22Rv1 (cell line): ENCODE data around the gene HBA2.

Experiments
- ZFX ChIP-seq: fragments of 450-650 bp; IDR thresholded peaks from 2 replicates; pipeline ENCODE4 v1.6.1; 2017; ENCODE audit warnings: antibody characterized with exemption, borderline replicate concordance
- TF ChIP-seq, protein P1 (sequence below): fragments of 450-650 bp; IDR thresholded peaks from 2 replicates; pipeline ENCODE4 v1.5.1; 2017; ENCODE audit warnings: mild to moderate bottlenecking

- TF ChIP-seq, protein P1, sequence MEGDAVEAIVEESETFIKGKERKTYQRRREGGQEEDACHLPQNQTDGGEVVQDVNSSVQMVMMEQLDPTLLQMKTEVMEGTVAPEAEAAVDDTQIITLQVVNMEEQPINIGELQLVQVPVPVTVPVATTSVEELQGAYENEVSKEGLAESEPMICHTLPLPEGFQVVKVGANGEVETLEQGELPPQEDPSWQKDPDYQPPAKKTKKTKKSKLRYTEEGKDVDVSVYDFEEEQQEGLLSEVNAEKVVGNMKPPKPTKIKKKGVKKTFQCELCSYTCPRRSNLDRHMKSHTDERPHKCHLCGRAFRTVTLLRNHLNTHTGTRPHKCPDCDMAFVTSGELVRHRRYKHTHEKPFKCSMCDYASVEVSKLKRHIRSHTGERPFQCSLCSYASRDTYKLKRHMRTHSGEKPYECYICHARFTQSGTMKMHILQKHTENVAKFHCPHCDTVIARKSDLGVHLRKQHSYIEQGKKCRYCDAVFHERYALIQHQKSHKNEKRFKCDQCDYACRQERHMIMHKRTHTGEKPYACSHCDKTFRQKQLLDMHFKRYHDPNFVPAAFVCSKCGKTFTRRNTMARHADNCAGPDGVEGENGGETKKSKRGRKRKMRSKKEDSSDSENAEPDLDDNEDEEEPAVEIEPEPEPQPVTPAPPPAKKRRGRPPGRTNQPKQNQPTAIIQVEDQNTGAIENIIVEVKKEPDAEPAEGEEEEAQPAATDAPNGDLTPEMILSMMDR, result peak; percentile 49
- no peak for TF ChIP-seq ZFX
Measured at GRCh38 chr16:188674-189073, 16.0 kb downstream of the HBA2 start.
